GM18873 (cell line): ENCODE data around the gene TLCD2.
A peak's percentile ranks its signal among the peaks of the same experiment; 100 is the strongest.
"Not testable (repeated sequence)": the region's sequence is repeated elsewhere in the genome, so short reads cannot be mapped to it uniquely, and the experiment has no call there.

Experiments used
- ATAC-seq: cut with Tn5 transposase; IDR thresholded peaks from one replicate; pipeline ENCODE4 v1.9.1; 2021; ENCODE audit warnings: mild to moderate bottlenecking, moderate library complexity, moderate number of reproducible peaks; ENCODE audit not compliant: unreplicated experiment, low FRiP score

Gene TLCD2

DNA sequence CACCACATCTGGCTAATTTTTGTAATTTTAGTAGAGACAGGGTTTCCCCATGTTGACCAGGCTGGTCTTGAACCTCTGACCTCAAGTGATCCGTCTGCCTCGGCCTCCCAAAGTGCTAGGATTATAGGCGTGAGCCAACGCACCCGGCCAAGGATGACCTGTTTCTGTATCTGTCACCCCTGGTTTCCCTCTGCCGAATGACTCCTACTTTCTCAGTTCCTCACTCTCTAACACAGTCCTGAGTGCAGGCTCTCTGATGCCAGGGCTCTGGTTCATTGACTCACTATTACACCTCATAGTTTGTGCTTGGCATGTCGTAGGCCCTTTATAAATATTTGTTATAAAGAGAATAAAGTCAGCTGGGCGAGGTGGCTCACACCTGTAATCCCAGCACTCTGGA, 14.8 kb downstream of the TLCD2 start:
- ATAC-seq, result no peak

- no peak for ATAC-seq
These were observed 16.8 kb downstream of the TLCD2 start for GRCh38 chr17:1693339-1693738.

DNA sequence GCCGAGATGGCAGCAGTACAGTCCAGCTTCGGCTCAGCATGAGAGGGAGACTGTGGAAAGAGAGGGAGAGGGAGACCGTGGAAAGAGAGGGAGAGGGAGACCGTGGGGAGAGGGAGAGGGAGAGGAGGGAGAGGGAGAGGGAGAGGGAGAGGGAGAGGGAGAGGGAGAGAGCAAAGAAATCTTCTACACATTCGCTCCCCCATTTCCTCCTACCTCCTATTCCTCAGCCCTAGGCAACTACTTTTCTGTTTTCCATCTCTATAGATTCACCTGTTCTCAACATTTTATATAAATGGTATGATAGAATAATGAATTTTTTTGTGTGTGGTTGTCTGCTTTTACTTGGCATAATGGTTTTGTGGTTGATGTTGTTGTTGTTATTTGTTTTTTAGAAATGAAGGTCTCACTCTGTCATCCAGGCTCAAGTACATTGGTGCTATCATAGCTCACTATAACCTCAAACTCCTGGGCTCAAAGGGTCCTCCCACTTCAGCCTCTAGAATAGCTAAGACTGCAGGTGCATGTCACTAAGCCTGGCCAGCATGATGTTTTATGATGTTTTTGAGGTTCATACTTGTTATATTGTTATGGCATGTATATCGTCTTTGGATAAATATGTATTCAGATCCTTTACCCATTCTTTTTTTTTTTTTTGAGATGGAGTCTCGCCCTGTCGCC, 19.5 kb downstream of the TLCD2 start:
- ATAC-seq, result no peak

GRCh38 chr17:1688405-1688804, 21.8 kb downstream of the TLCD2 start:
- ATAC-seq, result not testable (repeated sequence)

GRCh38 chr17:1686086-1686485, 24.1 kb downstream of the TLCD2 start:
- ATAC-seq, result no peak

DNA sequence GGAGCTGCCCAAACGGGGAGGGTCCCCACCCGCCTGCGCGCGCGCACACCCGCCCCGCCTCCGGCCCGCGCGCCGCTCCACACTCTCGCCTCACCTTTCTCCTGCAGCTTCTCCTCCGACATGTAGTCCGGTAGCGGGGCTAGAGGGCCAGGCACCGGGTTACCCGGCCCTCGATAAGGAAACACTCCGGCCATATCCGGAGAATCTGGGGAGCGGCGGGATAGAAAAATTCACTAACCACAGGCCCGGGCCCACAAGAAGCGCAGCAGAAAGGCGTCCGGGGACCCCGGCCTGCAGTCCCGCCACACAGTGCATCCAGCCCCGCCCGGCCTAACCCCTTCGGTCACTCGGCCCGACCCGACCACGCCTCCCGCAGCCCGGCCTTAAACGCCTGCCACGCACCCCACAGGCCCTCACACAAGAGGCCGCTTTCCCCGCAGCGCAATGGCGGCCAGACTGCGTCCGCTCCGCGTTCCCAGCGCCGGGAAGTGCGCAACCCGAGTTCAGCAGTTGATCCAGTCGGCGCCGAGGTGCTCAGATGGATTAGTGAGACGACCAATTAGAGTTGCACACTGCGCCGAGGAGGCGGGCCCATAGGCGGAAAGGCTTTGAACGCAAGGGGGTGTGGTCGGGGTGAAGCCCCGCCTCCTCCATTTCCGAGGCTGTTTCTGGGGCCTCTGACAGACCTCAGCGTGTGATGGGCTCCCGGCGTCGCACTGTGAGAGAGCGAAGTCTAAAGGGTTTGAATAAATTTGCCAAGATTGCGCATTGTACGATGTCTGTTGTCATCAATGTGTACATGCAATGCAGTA, 25.6 kb downstream of the TLCD2 start, which contains the start of gene PRPF8:
Gene PRPF8, minus strand, starts transcription at position 490 of the 812 bp plus-strand sequence. Its CDS starts 296 bp downstream, at position 194.
- peak; percentile 96 for ATAC-seq

- no peak for ATAC-seq
These were observed 26.7 kb downstream of the TLCD2 start for GRCh38 chr17:1683459-1683858.

DNA sequence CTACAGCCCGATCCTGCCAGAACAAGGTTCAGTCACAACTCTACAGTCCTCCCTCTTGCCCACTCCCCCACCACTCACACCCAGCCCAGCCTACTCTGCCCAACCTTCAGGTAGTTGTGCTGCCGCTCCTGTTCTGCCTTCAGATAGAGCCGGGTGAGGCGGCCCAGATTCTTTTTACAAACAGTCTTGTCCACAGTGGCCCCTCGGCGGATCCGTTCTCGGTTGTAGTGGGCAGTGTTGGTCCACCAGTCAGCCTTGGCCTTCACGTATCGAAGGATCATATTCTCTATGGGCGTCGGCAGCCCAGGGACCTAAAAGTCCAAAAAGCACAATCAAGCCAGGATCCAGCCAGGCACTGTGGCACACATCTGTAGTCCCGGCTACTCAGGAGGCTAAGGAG, 33.8 kb downstream of the TLCD2 start:
- no peak for ATAC-seq

DNA sequence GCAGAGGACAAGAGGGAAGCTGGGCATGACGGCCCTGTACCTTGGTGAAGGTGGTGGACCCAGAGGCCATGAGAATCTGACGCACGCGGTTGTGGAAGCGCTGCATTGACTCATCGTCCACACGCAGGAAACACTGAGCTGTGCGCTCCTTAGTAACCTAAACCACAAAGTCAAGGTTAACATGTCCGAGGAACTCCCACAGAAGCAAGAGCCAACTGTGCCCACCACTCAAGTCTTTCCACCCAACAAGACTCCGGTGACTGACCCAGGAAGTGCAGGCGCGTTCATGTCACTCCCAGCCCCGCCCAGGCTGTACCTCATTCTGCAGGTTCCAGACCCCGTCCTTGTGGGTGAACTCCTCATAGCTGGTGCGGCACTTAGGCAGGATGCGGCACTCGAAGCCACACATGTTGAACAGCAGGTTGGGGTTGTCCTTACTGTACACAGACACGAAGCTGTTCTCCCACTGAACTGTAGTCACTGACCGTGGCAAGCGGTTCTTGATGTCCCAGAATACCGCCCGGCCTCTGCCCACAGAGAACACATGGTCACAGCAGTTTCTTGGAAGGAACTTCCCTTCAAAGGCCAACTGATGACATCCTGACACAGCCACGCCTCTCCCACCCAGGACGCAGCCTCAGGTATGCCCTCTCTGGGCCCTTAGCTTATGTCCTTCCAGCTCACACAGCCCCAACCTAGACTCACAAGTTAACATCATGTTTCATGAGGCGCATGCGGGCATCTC, 37.0 kb downstream of the TLCD2 start:
- ATAC-seq, result no peak

DNA sequence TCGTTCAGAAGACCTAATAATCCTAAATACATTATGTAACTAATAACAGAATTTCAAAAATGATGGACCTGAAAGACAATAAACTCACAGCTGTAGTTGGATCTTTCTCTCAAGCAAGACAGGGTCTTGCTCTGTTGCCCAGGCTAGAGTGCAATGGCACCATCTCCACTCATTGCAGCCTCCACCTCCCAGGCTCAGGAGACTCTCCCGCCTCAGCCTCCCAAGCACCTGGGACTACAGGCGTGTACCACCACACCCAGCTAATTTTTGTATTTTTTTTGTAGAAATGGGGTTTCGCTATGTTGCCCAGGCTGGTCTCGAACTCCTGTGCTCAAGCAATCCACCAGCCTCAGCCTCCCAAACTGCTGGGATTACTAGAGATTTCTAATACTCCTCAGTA, 46.2 kb downstream of the TLCD2 start:
- not testable (repeated sequence) for ATAC-seq

DNA sequence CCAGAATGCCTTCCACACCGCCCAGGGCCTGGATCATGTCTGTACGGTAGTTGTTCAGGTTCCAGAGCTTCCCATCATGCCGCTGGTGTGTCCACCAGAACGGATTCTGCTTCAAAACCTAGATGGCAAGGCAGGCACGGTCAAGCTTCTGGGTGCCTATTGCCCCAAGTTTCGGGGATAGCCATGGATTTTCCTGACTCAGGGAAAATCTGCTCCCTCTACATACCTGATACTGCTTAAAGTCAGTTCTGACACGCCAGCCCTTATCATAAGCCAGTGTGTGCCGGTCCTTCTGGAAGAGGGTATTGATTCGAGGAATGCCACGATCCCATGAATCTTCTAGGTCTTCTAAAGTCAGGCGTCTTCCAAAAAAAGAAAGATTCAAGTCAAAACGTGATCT, 49.1 kb downstream of the TLCD2 start:
- no peak for ATAC-seq

DNA sequence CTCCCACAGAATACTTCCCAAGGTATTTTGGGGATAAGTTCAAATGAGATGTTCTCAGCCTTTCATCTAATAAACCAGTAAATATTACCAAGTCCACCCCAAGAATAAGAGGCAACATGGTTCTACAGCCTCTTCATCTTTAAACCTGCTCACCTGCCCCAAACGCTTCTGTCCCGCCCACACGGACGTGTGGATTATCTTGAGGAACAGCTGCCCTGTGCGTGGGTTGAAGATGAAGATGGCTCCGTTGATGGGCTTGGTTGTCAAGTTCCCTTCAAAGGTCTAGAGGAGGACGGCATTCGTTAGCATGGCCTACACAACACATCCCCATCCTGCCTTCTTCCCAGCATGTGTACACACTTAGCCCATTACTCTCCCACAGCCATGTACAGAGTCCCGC, 52.1 kb downstream of the TLCD2 start:
- no peak for ATAC-seq

GRCh38 chr17:1653735-1654134, 56.4 kb downstream of the TLCD2 start:
- ATAC-seq, result no peak

- not testable (repeated sequence) for ATAC-seq
These were observed 57.4 kb downstream of the TLCD2 start for GRCh38 chr17:1652794-1653193.
